Progenitor cell of endocrine pancreas (in vitro differentiated cells): ENCODE results near the gene SLC2A4. TPM values are rescaled to one million over a fixed set of nuclear protein-coding genes. Genes with fewer than 3 reads are reported as not detected.
"Not testable (repeated sequence)": the region's sequence is repeated elsewhere in the genome, so short reads cannot be mapped to it uniquely, and the experiment has no call there.

Experiments
- DNase-seq: peaks from one replicate; pipeline ENCODE4 v3.0.0; 2021; ENCODE audit warnings: low spot score; ENCODE audit not compliant: unreplicated experiment
- H3K27ac Mint-ChIP-seq: 2 replicates; pipeline ENCODE4 v1.8.0; 2021; ENCODE audit warnings: mild to moderate bottlenecking, moderate library complexity, mixed read lengths
- H3K27me3 Mint-ChIP-seq: 2 replicates; pipeline ENCODE4 v1.8.0; 2021; ENCODE audit warnings: mixed read lengths
- H3K36me3 Mint-ChIP-seq: 2 replicates; pipeline ENCODE4 v1.8.0; 2022; ENCODE audit warnings: mixed read lengths; ENCODE audit not compliant: insufficient read depth
- H3K4me1 Mint-ChIP-seq: 2 replicates; pipeline ENCODE4 v1.8.0; 2021; ENCODE audit warnings: low read depth, mixed read lengths
- H3K4me3 Mint-ChIP-seq: 2 replicates; pipeline ENCODE4 v1.8.0; 2021; ENCODE audit warnings: low read depth, mild to moderate bottlenecking, moderate library complexity, mixed read lengths
- H3K9me3 Mint-ChIP-seq: 2 replicates; pipeline ENCODE4 v1.8.0; 2021; ENCODE audit warnings: low read depth, mixed read lengths
- CTCF ChIP-seq: fragments of 200-600 bp; sonication (generic); IDR thresholded peaks from one replicate; pipeline ENCODE4 v1.5.0; 2021; ENCODE audit warnings: antibody characterized with exemption, mild to moderate bottlenecking; ENCODE audit not compliant: unreplicated experiment
- total RNA-seq: library from RNA; stranded (reverse); gene quantifications from 2 replicates; pipeline ENCODE4 v1.2.1, GENCODE V29; 2021

SLC2A4 gene
- total RNA-seq, 1 donor from 2014 or later = 1.5 TPM

DNA sequence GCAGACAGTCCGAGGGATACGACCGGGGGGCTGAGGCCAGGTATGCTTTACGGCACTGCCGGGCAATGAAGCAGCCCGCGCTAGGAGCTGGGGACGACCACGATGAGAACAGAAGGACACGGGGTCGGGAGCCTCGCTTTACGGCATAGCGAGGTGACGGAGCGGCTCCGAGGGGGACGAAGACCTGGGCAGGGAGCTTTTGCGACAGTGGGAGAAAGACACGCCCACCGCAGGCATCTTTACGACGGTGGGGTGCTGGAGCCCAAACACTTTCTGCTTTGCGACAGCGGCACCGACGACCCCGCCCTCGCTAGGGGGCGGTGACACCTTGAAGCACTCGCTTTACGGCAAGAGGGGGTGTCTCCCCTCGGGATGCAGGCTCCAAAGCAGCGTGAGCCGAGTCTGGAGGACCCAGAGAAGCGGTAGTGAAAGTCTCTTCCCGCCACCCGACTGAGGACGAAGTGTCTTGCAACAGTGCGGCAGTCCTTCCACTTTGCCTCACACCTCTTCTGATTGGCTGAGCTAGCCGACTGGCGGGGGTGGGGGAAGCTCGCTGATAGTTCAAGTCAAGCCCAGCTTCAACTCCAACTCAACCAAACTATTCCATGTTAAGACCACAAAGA, 48.0 kb downstream of the SLC2A4 start:
- TF ChIP-seq CTCF = peak; percentile 16
- no peaks in the 10 kb centered on the region for H3K27me3 Mint-ChIP-seq
- H3K4me1 Mint-ChIP-seq = peaks cover 11% of the 10 kb centered on the region
- peak overlapping the region; percentile 98 for H3K27ac Mint-ChIP-seq
- H3K9me3 Mint-ChIP-seq = no peaks in the 10 kb centered on the region
- DNase-seq = peak; percentile 95
- H3K4me3 Mint-ChIP-seq = peak overlapping the region; percentile 95
- H3K36me3 Mint-ChIP-seq = no peaks in the 10 kb centered on the region

DNA sequence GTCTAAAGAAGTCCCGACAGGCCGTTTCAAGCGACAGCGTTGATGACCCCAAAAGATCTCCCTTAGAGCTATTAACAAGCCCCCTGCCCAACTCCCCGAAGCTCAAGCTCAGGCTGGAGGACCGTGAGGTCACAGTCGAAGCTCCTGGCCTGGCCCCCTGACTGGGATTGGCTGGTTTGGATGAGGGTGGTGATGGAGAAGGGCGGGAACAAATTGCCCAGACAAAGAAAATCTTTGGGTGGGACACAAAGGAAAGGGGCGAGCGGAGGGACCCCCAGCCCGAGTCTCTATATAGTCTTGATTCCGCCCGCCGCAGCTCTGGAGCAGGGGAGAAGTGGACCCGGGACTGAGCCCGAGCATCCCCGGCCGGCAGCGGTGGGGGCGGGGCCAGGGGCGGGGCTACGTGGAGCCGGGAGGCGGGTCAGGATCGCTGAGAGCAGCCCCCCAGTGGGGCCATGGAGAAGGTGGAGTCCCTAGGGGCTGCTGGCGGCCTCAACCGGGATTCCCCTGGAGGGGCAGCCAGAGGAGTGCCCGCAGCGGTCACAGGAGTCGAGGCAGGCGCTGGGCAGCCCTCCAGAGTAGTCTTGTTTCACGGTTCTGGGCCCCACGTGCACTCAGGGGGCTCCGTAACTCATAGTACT, 48.6 kb downstream of the SLC2A4 start:
- H3K4me1 Mint-ChIP-seq = peaks cover 11% of the 10 kb centered on the region
- peak overlapping the region; percentile 98 for H3K27ac Mint-ChIP-seq
- H3K9me3 Mint-ChIP-seq = no peaks in the 10 kb centered on the region
- peak overlapping the region; percentile 95 for H3K4me3 Mint-ChIP-seq
- no peak for TF ChIP-seq CTCF
- peak; percentile 64 for DNase-seq
- no peaks in the 10 kb centered on the region for H3K36me3 Mint-ChIP-seq
- H3K27me3 Mint-ChIP-seq = no peaks in the 10 kb centered on the region

DNA sequence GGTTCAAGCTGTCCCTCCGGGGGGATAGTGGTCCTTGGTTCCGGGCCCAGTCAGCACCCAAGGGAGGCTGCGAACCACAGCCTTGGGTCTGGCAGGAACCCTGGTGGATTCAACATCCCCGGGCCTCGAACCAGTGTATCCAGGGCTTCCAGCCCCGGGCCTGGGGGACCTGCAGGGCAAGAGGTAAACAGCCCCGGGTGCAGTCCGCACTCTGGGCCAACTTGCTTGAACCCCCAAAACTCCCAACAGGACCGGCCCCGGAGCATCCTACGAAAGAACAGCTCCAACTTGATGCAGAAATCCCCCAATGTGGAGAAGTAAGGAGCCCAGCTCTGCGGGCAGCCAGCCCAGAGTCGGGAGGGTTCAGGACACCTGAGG, 49.1 kb downstream of the SLC2A4 start:
- DNase-seq = no peak
- TF ChIP-seq CTCF = no peak
- peak overlapping the region; percentile 95 for H3K4me3 Mint-ChIP-seq
- no peaks in the 10 kb centered on the region for H3K36me3 Mint-ChIP-seq
- H3K4me1 Mint-ChIP-seq = peaks cover 11% of the 10 kb centered on the region
- H3K27ac Mint-ChIP-seq = peak overlapping the region; percentile 16
- H3K9me3 Mint-ChIP-seq = no peaks in the 10 kb centered on the region
- no peaks in the 10 kb centered on the region for H3K27me3 Mint-ChIP-seq

- H3K36me3 Mint-ChIP-seq = no peaks in the 10 kb centered on the region
- H3K4me1 Mint-ChIP-seq = peaks cover 11% of the 10 kb centered on the region
- H3K27ac Mint-ChIP-seq = no peak overlapping the region
- H3K27me3 Mint-ChIP-seq = peaks cover under 1% of the 10 kb centered on the region
- no peak overlapping the region for H3K4me3 Mint-ChIP-seq
- DNase-seq = no peak
- no peaks in the 10 kb centered on the region for H3K9me3 Mint-ChIP-seq
- TF ChIP-seq CTCF = no peak
These were observed 50.6 kb downstream of the SLC2A4 start for GRCh38 chr17:7332111-7332510.

DNA sequence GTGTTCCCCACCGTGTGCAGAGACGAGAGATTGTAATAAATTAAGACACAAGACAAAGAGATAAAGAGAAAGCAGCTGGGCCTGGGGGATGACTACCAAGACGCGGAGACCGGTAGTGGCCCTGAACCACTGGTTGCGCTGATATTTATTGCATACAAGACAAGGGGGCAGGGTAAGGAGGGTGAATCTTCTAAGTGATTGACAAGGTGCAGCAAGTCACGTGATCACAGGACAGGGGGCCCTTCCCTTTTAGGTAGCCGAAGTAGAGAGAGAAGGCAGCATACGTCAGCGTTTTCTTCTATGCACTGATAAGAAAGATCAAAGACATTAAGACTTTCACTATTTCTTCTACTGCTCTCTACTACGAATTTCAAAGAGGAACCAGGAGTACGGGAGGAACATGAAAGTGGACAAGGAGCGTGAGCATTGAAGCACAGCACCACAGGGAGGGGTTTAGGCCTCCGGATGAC, 51.1 kb downstream of the SLC2A4 start:
- not testable (repeated sequence) for DNase-seq, H3K4me3 Mint-ChIP-seq, H3K9me3 Mint-ChIP-seq, H3K36me3 Mint-ChIP-seq, H3K27me3 Mint-ChIP-seq
- H3K4me1 Mint-ChIP-seq = peaks cover 11% of the 10 kb centered on the region
- H3K27ac Mint-ChIP-seq = peak overlapping the region; percentile 60
